Measurements from ENCODE around the gene CCDC186. TPM values are rescaled to one million over a fixed set of nuclear protein-coding genes. Genes with fewer than 3 reads are reported as not detected.

The CCDC186 gene
- total and polyA plus RNA-seq, 2 of the 8 experiments (the other 6 are each of a cell fraction or from before 2014, with no cell fraction given): 3.0 to 30.3 TPM

DNA sequence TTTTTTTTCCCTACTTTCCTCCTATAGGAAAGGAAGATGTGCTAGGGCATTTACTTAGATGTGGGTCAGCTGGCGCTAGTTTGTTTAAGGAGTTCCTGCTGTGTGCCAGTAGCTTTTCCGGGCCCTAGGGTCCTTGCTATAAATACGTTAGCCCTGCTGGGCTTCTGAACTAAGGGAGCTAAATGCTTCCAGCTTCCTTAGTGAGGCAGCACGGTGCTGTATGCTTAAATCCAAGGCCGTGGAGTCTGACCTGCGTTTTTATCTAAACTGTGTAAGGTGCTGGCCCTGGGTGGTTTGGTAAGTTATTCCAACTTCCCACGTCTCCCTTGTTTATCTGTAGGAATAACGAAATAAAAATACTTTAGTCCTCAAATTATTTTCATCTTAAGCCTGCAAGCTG lies 5.7 kb upstream of the CCDC186 start:
- H2BK20ac ChIP-seq (ENCODE audit: low read length): no peak overlapping the region
- TF ChIP-seq, protein P1, sequence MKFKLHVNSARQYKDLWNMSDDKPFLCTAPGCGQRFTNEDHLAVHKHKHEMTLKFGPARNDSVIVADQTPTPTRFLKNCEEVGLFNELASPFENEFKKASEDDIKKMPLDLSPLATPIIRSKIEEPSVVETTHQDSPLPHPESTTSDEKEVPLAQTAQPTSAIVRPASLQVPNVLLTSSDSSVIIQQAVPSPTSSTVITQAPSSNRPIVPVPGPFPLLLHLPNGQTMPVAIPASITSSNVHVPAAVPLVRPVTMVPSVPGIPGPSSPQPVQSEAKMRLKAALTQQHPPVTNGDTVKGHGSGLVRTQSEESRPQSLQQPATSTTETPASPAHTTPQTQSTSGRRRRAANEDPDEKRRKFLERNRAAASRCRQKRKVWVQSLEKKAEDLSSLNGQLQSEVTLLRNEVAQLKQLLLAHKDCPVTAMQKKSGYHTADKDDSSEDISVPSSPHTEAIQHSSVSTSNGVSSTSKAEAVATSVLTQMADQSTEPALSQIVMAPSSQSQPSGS (IDR thresholded peaks at IDR 0.05; ENCODE audit: low read length): no peak
- no peak for TF ChIP-seq SUZ12 (IDR thresholded peaks at IDR 0.05; ENCODE audit: low read length)
- TF ChIP-seq BCL11A (IDR thresholded peaks at IDR 0.05; ENCODE audit: low read depth in 2 of 2, low read length in 2 of 2): no peak
- TF ChIP-seq KDM4A (IDR thresholded peaks at IDR 0.05; ENCODE audit: low read depth, low read length, severe bottlenecking): no peak
- DNase-seq (ENCODE audit: low read depth in 1 of 2, low spot score in 2 of 2) (no peak), FAIRE-seq (no peak)
- H3K56ac ChIP-seq (replicated peaks; ENCODE audit: insufficient read length, low read depth, low read length): no peak overlapping the region
- H2BK120ac ChIP-seq (replicated peaks; ENCODE audit: low read depth, low read length): no peak overlapping the region
- no peaks in the 10 kb centered on the region for H3K79me1 ChIP-seq (ENCODE audit: low read depth, low read length)
- ChIA-PET POLR2A (ENCODE audit: partially characterized antibody) (no interaction called here), CTCF (ENCODE audit: partially characterized antibody) (interaction anchor here (0.7 to 1.0 kb wide), 2 partner anchors 93 to 427 kb away, joined by 3 read pairs; no protein-coding TSS in a partner anchor)
- H2AFZ ChIP-seq (ENCODE audit: low read length): peak overlapping the region; percentile 68; the same call in 1 of the 2 replicates
- no peak overlapping the region for H4K91ac ChIP-seq (replicated peaks; ENCODE audit: insufficient read length, low read length)
- WGBS, 2 experiments (ENCODE audit: extremely low coverage in 1 of 2, insufficient coverage in 1 of 2, insufficient read length in 1 of 2, insufficient replicate concordance in 2 of 2, low coverage in 1 of 2, low lambda C conversion rate in 2 of 2, missing lambda C conversion rate in 1 of 2): 59% methylated on average over 8 of the region's 8 CpGs; no CpG with 5 or more reads in 1 of the 2 experiments
- no peak overlapping the region for H3K9ac ChIP-seq (replicated peaks in 1 of 4; ENCODE audit: extremely low read depth in 1 of 4, low read depth in 3 of 4, low read length in 3 of 4)
- no peak overlapping the region for H2BK5ac ChIP-seq (ENCODE audit: low read depth, low read length)
- H3K4me3 ChIP-seq (ENCODE audit: extremely low read depth in 1 of 4, insufficient read depth in 2 of 4, low read depth in 3 of 4, low read length in 4 of 4): no peak overlapping the region
- peaks cover 2% of the 10 kb centered on the region; the same call in 1 of the 2 replicates for H3K23me2 ChIP-seq (ENCODE audit: low read depth, low read length)
- no peak overlapping the region for H2BK15ac ChIP-seq (ENCODE audit: low read length)
- H3K23ac ChIP-seq (ENCODE audit: insufficient read length): no peak overlapping the region
- H2BK12ac ChIP-seq (ENCODE audit: low read depth, low read length): no peak overlapping the region
- H4K5ac ChIP-seq (ENCODE audit: insufficient read length, low read depth, low read length): no peak overlapping the region
- H3K27ac ChIP-seq (ENCODE audit: low read depth, low read length): no peak overlapping the region
- no peak overlapping the region for H3K4ac ChIP-seq (replicated peaks; ENCODE audit: insufficient read length, low read depth, low read length)
- no peak overlapping the region for H2AK5ac ChIP-seq (ENCODE audit: low read depth, low read length)
- no peaks in the 10 kb centered on the region for H3K36me3 ChIP-seq (ENCODE audit: control insufficient read depth in 2 of 4, insufficient read depth in 4 of 4, low read length in 3 of 4)
- no peaks in the 10 kb centered on the region for H3K79me2 ChIP-seq (ENCODE audit: control insufficient read depth in 1 of 2, insufficient read depth in 2 of 2, low read length in 2 of 2)
- H4K20me1 ChIP-seq (replicated peaks in 1 of 2; ENCODE audit: control insufficient read depth in 1 of 2, insufficient read depth in 2 of 2, low read length in 2 of 2): no peaks in the 10 kb centered on the region
- no peak overlapping the region for H4K8ac ChIP-seq (ENCODE audit: extremely low read depth, insufficient read depth, low read length)
- H3K14ac ChIP-seq (ENCODE audit: insufficient read length): no peak overlapping the region
- H3K9me3 ChIP-seq (ENCODE audit: insufficient read depth in 2 of 2, low read depth in 1 of 2, low read length in 1 of 2): no peaks in the 10 kb centered on the region
- H3K4me2 ChIP-seq (ENCODE audit: insufficient read depth in 1 of 2, low read depth in 2 of 2, low read length in 2 of 2): peak overlapping the region; percentile 2 to 45; a peak in 1 of 4 replicates
- H3K4me1 ChIP-seq (replicated peaks in 1 of 4; ENCODE audit: control insufficient read depth in 3 of 4, insufficient read depth in 4 of 4, low read length in 3 of 4): peaks cover 0 to 2% (median under 1%) of the 10 kb centered on the region in 4 experiments; a peak in 3 of 7 replicates
- H3K27me3 ChIP-seq (replicated peaks in 1 of 4; ENCODE audit: control insufficient read depth in 3 of 4, extremely low read depth in 1 of 4, insufficient read depth in 3 of 4, low read length in 3 of 4): peaks cover 0 to 3% (median 0%) of the 10 kb centered on the region in 4 experiments; a peak in 1 of 7 replicates
- no peak overlapping the region for H3K18ac ChIP-seq (ENCODE audit: extremely low read depth, low read length)
